Endothelial cell of coronary artery (primary cell): ENCODE measurements around the gene TMEM37. TPM values are rescaled to one million over a fixed set of nuclear protein-coding genes. Genes with fewer than 3 reads are reported as not detected.

Source experiments
- total RNA-seq: library from RNA; depleted of rRNA; stranded (reverse); fragments of >200 nt; gene quantifications from 2 replicates; pipeline ENCODE4 v1.2.3, GENCODE V29; 2014

TMEM37 gene
- total RNA-seq: 0.94 and 1.3 TPM in 2 replicates

GRCh38 chr2:119431155-119431975, at the start of gene TMEM37:
Gene TMEM37, plus strand, starts transcription at chr2:119431854. Its CDS starts 50 bp downstream, at chr2:119431904.

Other genes starting within 250 kb of the TMEM37 start
- 2.4 and 13.3 TPM in 2 replicates for gene STEAP3, start 208.0 kb upstream of the TMEM37 start, total RNA-seq
- 8.2 and 9.3 TPM in 2 replicates for gene C2orf76, start 65.0 kb upstream of the TMEM37 start, total RNA-seq
- 77.4 and 83.5 TPM in 2 replicates for gene DBI, start 64.9 kb upstream of the TMEM37 start, total RNA-seq
- gene SCTR, start 92.6 kb downstream of the TMEM37 start, total RNA-seq: not detected in 2 replicates
- gene CFAP221, start 112.6 kb downstream of the TMEM37 start, total RNA-seq: 0.19 TPM in 1 of 2 replicates, not detected in the other
- 9.0 and 9.4 TPM in 2 replicates for gene TMEM177, start 247.3 kb downstream of the TMEM37 start, total RNA-seq